K562 (cell line): ENCODE data around the gene KRTAP1-5. TPM values are rescaled to one million over a fixed set of nuclear protein-coding genes. Genes with fewer than 3 reads are reported as not detected.

Source experiments
- DDX20 ChIP-seq: fragments of 450-650 bp; IDR thresholded peaks from 2 replicates; pipeline ENCODE4 v1.6.1; 2016; ENCODE audit warnings: missing genetic modification characterization, low read depth, mild to moderate bottlenecking, missing compliant biosample characterization, moderate library complexity
- EHMT2 ChIP-seq: fragments of 450-650 bp; IDR thresholded peaks from 2 replicates; pipeline ENCODE4 v1.6.1; 2018; ENCODE audit warnings: antibody characterized with exemption
- GTF3C2 ChIP-seq: IDR thresholded peaks from 3 replicates; pipeline ENCODE4 v1.6.1; 2011; ENCODE audit warnings: borderline replicate concordance, mild to moderate bottlenecking, moderate library complexity; ENCODE audit not compliant: insufficient read length; ENCODE audit errors: extremely low read depth
- KLF10 ChIP-seq: fragments of 250-450 bp; sonication (Bioruptor Pico); IDR thresholded peaks from 2 replicates; pipeline ENCODE4 v1.6.1; 2021; ENCODE audit warnings: matching md5 sums
- MTA2 ChIP-seq: fragments of 450-650 bp; IDR thresholded peaks from 2 replicates; pipeline ENCODE4 v1.6.1; 2016; ENCODE audit warnings: low read depth
- MXI1 ChIP-seq: IDR thresholded peaks from 2 replicates; pipeline ENCODE4 v1.6.1; 2011; ENCODE audit warnings: low read depth, mild to moderate bottlenecking, improper control_type of control experiment, low read length
- MYBL2 ChIP-seq, 2 experiments: fragments of 450-650 bp in 1 of 2; sonication (generic) in 1 of 2; formaldehyde crosslinking in 1 of 2; IDR thresholded peaks; 2 replicates each; pipeline versions ENCODE4 v1.6.1 to v1.8.1; 2017 to 2022; ENCODE audit warnings: borderline replicate concordance in 1 of 2, inconsistent platforms in 1 of 2, low read depth in 1 of 2, mild to moderate bottlenecking in 1 of 2, missing genetic modification reagents in 1 of 2, moderate library complexity in 1 of 2
- NFXL1 ChIP-seq: fragments of 450-650 bp; formaldehyde crosslinking; IDR thresholded peaks from 2 replicates; pipeline ENCODE4 v1.4.0; 2021; ENCODE audit warnings: mild to moderate bottlenecking
- REST ChIP-seq, 2 experiments: fragments of 450-650 bp; formaldehyde crosslinking in 1 of 2; IDR thresholded peaks; 2 replicates each; pipeline versions ENCODE4 v1.4.0 to v1.6.1; 2014 to 2020; ENCODE audit warnings: mild to moderate bottlenecking in 2 of 2, borderline replicate concordance in 1 of 2, low read depth in 1 of 2
- ZBTB33 ChIP-seq: sonication (generic); formaldehyde crosslinking; IDR thresholded peaks from 2 replicates; pipeline ENCODE4 v1.8.1; 2023; ENCODE audit warnings: mild to moderate bottlenecking, missing genetic modification reagents
- ZNF766 ChIP-seq: fragments of 200-800 bp; sonication (Bioruptor generic); conservative IDR thresholded peaks from 2 replicates; pipeline ENCODE4 v1.6.1; 2016; ENCODE audit warnings: missing genetic modification characterization, missing compliant biosample characterization
- polyA plus RNA-seq, 8 experiments: library from polyadenylated mRNA; depleted of rRNA in 4 of 8; stranded (reverse) in 5 of 8; unstranded in 3 of 8; fragments of >200 nt; fragmentation: Nextera tagmentation in 2 of 8; fragmentation: Illumina TruSeq in 1 of 8; extraction: Ambion mirVana in 2 of 8; extraction: Trizol in 1 of 8; gene quantifications; 2 replicates each; pipeline versions ENCODE4 v1.2.1 to v1.2.3, GENCODE V29; 2011 to 2014; ENCODE audit warnings: inconsistent platforms in 1 of 8, missing spikeins in 1 of 8
- total RNA-seq, 7 experiments: library from RNA; depleted of rRNA in 6 of 7; stranded (reverse); fragments of >200 nt in 6 of 7; fragmentation: Illumina TruSeq in 2 of 7; extraction: Trizol in 2 of 7; gene quantifications; 2 replicates each; pipeline versions ENCODE4 v1.2.1 to v1.2.3, GENCODE V29; 2011 to 2021; ENCODE audit warnings: low replicate concordance in 1 of 7

The KRTAP1-5 gene
- total and polyA plus RNA-seq, 9 of the 15 experiments (the other 6 are each of a cell fraction or from before 2014, with no cell fraction given) = not detected

DNA sequence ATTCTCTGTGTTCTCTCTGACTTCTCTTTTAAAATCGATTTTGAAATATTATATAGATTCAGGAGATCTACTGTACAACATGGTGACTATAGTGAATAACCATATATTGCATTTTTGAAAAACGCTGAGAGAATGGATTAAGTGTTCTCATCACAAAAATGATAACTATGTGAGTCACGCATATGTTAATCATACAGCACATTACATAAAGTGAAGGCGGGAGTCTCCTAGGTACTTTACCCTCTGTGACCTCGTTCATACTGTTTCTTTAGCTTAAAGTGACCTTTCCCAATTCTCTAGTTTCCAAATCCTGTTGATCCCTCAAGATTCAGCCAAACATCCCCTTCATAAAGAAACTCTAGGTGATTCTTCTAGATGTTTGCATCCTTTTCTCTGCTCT is 24.2 kb downstream of the KRTAP1-5 start (continued):
- TF ChIP-seq REST (IDR thresholded peaks at IDR 0.05; ENCODE audit: borderline replicate concordance) = no peak
- no peak for TF ChIP-seq REST (CRISPR knock-in tag; IDR thresholded peaks at IDR 0.05; ENCODE audit: low read depth)
- no peak for TF ChIP-seq DDX20
- no peak for TF ChIP-seq MYBL2 (IDR thresholded peaks at IDR 0.05; ENCODE audit: low read depth)
- TF ChIP-seq MYBL2 (CRISPR knock-in tag; IDR thresholded peaks at IDR 0.05; ENCODE audit: borderline replicate concordance) = no peak
- no peak for TF ChIP-seq ZBTB33 (CRISPR knock-in tag)
- no peak for TF ChIP-seq ZNF766 (CRISPR knock-in tag)
- TF ChIP-seq NFXL1 (CRISPR knock-in tag) = no peak
- TF ChIP-seq EHMT2 = no peak
- TF ChIP-seq KLF10 (CRISPR knock-in tag) = no peak
- TF ChIP-seq MTA2 = no peak
- TF ChIP-seq MXI1 = no peak
- no peak for TF ChIP-seq GTF3C2
